Neuronal stem cell (in vitro differentiated cells): Measurements from ENCODE around the gene SLC10A6.

Experiments used
- DNase-seq: peaks from one replicate; pipeline ENCODE4 v3.0.0-alpha.2; 2013; ENCODE audit warnings: low spot score
- H2AFZ ChIP-seq: one replicate; pipeline ENCODE4 v1.6.1; 2013; ENCODE audit warnings: mild to moderate bottlenecking, low read length, inconsistent platforms
- H2AK5ac ChIP-seq: 2 replicates; pipeline ENCODE4 v1.6.1; 2013; ENCODE audit warnings: low read depth, mild to moderate bottlenecking, inconsistent platforms, low read length, moderate library complexity, mixed read lengths
- H2BK120ac ChIP-seq: 2 replicates; pipeline ENCODE4 v1.6.1; 2013; ENCODE audit warnings: low read depth, mild to moderate bottlenecking, inconsistent platforms, low read length, moderate library complexity, mixed read lengths
- H2BK12ac ChIP-seq: one replicate; pipeline ENCODE4 v1.6.1; 2013; ENCODE audit warnings: low read length, inconsistent platforms
- H2BK15ac ChIP-seq: 2 replicates; pipeline ENCODE4 v1.6.1; 2013; ENCODE audit warnings: mild to moderate bottlenecking, low read length, inconsistent platforms, mixed read lengths
- H2BK5ac ChIP-seq: one replicate; pipeline ENCODE4 v1.6.1; 2013; ENCODE audit warnings: inconsistent platforms, mild to moderate bottlenecking, low read length, moderate library complexity
- H3K14ac ChIP-seq: one replicate; pipeline ENCODE4 v1.6.1; 2013; ENCODE audit warnings: low read length, inconsistent platforms
- H3K18ac ChIP-seq: 2 replicates; pipeline ENCODE4 v1.6.1; 2013; ENCODE audit warnings: low read length, inconsistent platforms
- H3K23ac ChIP-seq: 2 replicates; pipeline ENCODE4 v1.6.1; 2013; ENCODE audit warnings: low read depth, mild to moderate bottlenecking, mixed read lengths, low read length, inconsistent platforms; ENCODE audit not compliant: poor library complexity
- H3K27ac ChIP-seq: replicated peaks from 3 replicates; pipeline ENCODE4 v1.5.1; 2013; ENCODE audit warnings: low read length, inconsistent platforms
- H3K27me3 ChIP-seq, 3 experiments: 2 replicates each; pipeline ENCODE4 v1.6.1; 2013; ENCODE audit warnings: low read length in 3 of 3, mild to moderate bottlenecking in 2 of 3, inconsistent platforms in 1 of 3, low read depth in 1 of 3, mixed read lengths in 1 of 3, moderate library complexity in 1 of 3; ENCODE audit not compliant: control insufficient read depth in 3 of 3, insufficient read depth in 3 of 3
- H3K36me3 ChIP-seq, 2 donors: replicated peaks in 1 of 2; 2 replicates each; pipeline ENCODE4 v1.6.1; 2013; ENCODE audit warnings: low read length in 2 of 2; ENCODE audit not compliant: control insufficient read depth in 2 of 2, insufficient read depth in 2 of 2
- H3K4ac ChIP-seq: 2 replicates; pipeline ENCODE4 v1.6.1; 2013; ENCODE audit warnings: inconsistent platforms, mild to moderate bottlenecking, low read length, moderate library complexity
- H3K4me1 ChIP-seq, 2 donors: 1 replicate in 1 of 2; 2 replicates in 1 of 2; pipeline ENCODE4 v1.6.1; 2013; ENCODE audit warnings: low read length in 2 of 2, low read depth in 1 of 2; ENCODE audit not compliant: control insufficient read depth in 2 of 2, insufficient read depth in 1 of 2
- H3K4me2 ChIP-seq: one replicate; pipeline ENCODE4 v1.6.1; 2013; ENCODE audit warnings: mild to moderate bottlenecking, low read length, inconsistent platforms; ENCODE audit not compliant: insufficient read depth, poor library complexity, severe bottlenecking
- H3K4me3 ChIP-seq, 2 donors: 2 replicates each; pipeline ENCODE4 v1.5.1; 2013; ENCODE audit warnings: low read length in 2 of 2, mild to moderate bottlenecking in 2 of 2, inconsistent platforms in 1 of 2, moderate library complexity in 1 of 2
- H3K79me1 ChIP-seq: one replicate; pipeline ENCODE4 v1.6.1; 2013; ENCODE audit warnings: low read depth, mild to moderate bottlenecking, inconsistent platforms, low read length, moderate library complexity
- H3K9ac ChIP-seq: one replicate; pipeline ENCODE4 v1.6.1; 2013; ENCODE audit warnings: mild to moderate bottlenecking, low read depth, low read length, inconsistent platforms; ENCODE audit not compliant: poor library complexity
- H3K9me3 ChIP-seq, 2 donors: replicated peaks in 1 of 2; 2 replicates each; pipeline versions ENCODE3 to v1.6.1; 2013; ENCODE audit warnings: low read length in 2 of 2, mild to moderate bottlenecking in 2 of 2, inconsistent platforms in 1 of 2, low read depth in 1 of 2, mixed read lengths in 1 of 2, moderate library complexity in 1 of 2; ENCODE audit not compliant: control insufficient read depth in 2 of 2, insufficient read depth in 1 of 2
- H4K8ac ChIP-seq: one replicate; pipeline ENCODE4 v1.6.1; 2013; ENCODE audit warnings: low read depth, mild to moderate bottlenecking, inconsistent platforms, low read length, moderate library complexity
- H4K91ac ChIP-seq: one replicate; pipeline ENCODE4 v1.6.1; 2013; ENCODE audit warnings: low read length, low read depth, mild to moderate bottlenecking, inconsistent platforms; ENCODE audit not compliant: poor library complexity
- WGBS, 2 donors: extraction: QIAGEN DNeasy Blood & Tissue Kit; methylation state at CpG; one replicate each; pipeline ENCODE4 v1.1.7; 2013; ENCODE audit warnings: missing lambda C conversion rate in 2 of 2, mixed read lengths in 1 of 2; ENCODE audit not compliant: insufficient read length in 2 of 2, insufficient replicate concordance in 1 of 2; ENCODE audit errors: extremely low coverage in 2 of 2; 5-methylcytosine and 5-hydroxymethylcytosine counted together

The SLC10A6 gene

DNA sequence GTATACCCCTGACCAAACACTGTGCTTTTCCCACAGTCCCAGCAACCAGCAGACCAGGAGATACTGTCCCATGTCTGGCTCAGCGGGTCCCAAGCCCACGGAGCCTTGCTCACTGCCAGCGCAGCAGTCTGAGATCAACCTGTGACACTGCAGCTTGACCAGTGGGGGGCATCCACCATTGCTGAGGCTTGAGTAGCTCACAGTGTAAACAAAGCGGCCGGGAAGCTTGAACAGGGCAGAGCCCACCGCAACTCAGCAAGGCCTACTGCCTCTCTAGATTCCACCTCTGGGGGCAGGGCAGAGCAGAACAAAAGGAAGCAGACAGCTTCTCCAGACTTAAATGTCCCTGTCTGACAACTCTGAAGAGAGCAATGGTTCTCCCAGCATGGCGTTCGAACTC, 58.1 kb downstream of the SLC10A6 start:
- no peak for DNase-seq
- H2BK12ac ChIP-seq: no peak overlapping the region
- H2AK5ac ChIP-seq: no peak overlapping the region
- no peak overlapping the region for H2BK5ac ChIP-seq
- H3K23ac ChIP-seq: no peak overlapping the region
- no peak overlapping the region for H2BK15ac ChIP-seq
- H3K27me3 ChIP-seq: no peaks in the 10 kb centered on the region
- H2BK120ac ChIP-seq: no peak overlapping the region
- peaks cover 30 to 75% of the 10 kb centered on the region in 2 donors for H3K36me3 ChIP-seq
- WGBS, 2 donors: no CpG with 5 or more reads among the region's 8 CpGs
- H3K4ac ChIP-seq: no peak overlapping the region
- H3K27ac ChIP-seq: no peak overlapping the region
- H3K4me3 ChIP-seq: no peak overlapping the region
- no peak overlapping the region for H3K18ac ChIP-seq
- H3K79me1 ChIP-seq: peaks cover 3% of the 10 kb centered on the region
- peaks cover 10 to 33% of the 10 kb centered on the region in 2 donors for H3K9me3 ChIP-seq
- no peak overlapping the region for H3K4me2 ChIP-seq
- no peak overlapping the region for H4K91ac ChIP-seq
- H3K4me1 ChIP-seq: no peaks in the 10 kb centered on the region
- no peak overlapping the region for H2AFZ ChIP-seq
- no peak overlapping the region for H3K14ac ChIP-seq
- no peak overlapping the region for H3K9ac ChIP-seq
- no peak overlapping the region for H4K8ac ChIP-seq

DNA sequence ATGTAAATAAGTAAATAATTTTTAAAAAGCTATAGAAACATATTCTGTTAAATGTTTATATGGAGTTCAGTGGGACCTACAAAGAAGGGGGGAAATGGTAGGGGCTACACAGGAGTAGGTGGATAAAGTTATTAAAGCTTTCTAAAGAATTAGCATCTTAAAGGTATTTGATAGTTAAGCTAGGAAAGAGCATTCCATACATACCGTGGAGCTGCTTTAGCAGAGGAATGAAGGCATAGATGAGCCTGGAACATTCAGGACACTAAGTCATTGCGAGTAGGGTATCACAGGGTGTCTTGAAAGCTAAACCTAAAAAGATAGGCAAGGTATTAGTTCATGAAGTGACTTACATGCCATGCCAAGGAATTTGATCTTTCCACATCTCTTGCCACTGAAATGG, 60.4 kb downstream of the SLC10A6 start:
- no CpG with 5 or more reads among the region's 2 CpGs for WGBS, 2 donors
- Histone ChIP-seq H3K4ac (no peak overlapping the region), H2BK120ac (no peak overlapping the region), H3K9ac (no peak overlapping the region), H2BK12ac (no peak overlapping the region), H4K91ac (no peak overlapping the region), H3K36me3 (peaks cover 32 to 94% of the 10 kb centered on the region in 2 donors), H4K8ac (no peak overlapping the region), H2BK15ac (no peak overlapping the region), H2AK5ac (no peak overlapping the region), H3K4me2 (no peak overlapping the region), H3K18ac (no peak overlapping the region), H3K9me3 (peaks cover 10 to 33% of the 10 kb centered on the region in 2 donors), H3K4me3 (no peak overlapping the region), H3K79me1 (peaks cover 3% of the 10 kb centered on the region), H3K4me1 (no peaks in the 10 kb centered on the region), H2AFZ (no peak overlapping the region), H3K27ac (no peak overlapping the region), H3K23ac (no peak overlapping the region), H2BK5ac (no peak overlapping the region), H3K27me3 (no peaks in the 10 kb centered on the region), H3K14ac (no peak overlapping the region)
- no peak for DNase-seq

DNA sequence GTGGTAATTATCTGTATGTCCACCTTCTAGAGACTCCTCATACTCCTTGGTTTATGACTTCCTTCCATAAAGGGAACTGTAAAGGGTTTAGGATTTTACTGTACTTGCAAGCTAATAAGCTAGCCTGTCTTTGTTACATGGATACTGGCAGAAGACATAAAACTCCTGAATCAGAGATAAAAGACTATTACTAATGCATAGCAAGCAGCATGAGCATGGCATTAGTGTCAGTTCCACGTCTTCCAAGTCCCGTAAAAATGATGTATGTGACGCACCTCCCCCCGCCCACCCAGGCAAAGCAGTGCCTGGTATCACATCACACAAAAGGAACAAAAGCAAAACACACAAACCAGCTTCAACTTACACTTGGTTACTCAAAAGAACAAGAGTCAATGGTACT, 71.0 kb downstream of the SLC10A6 start:
- Histone ChIP-seq H3K9me3 (peaks cover 1 to 2% of the 10 kb centered on the region in 2 donors), H2AFZ (no peak overlapping the region), H3K79me1 (no peaks in the 10 kb centered on the region), H2BK12ac (no peak overlapping the region), H2BK15ac (no peak overlapping the region), H3K14ac (no peak overlapping the region), H3K27ac (no peak overlapping the region), H2AK5ac (no peak overlapping the region), H3K4ac (no peak overlapping the region), H3K4me2 (no peak overlapping the region), H3K4me1 (no peaks in the 10 kb centered on the region), H2BK5ac (no peak overlapping the region), H3K27me3 (no peaks in the 10 kb centered on the region), H4K8ac (no peak overlapping the region), H3K36me3 (peaks cover 18 to 97% of the 10 kb centered on the region in 2 donors), H3K23ac (no peak overlapping the region), H3K4me3 (no peak overlapping the region), H3K9ac (no peak overlapping the region), H4K91ac (no peak overlapping the region), H3K18ac (no peak overlapping the region), H2BK120ac (no peak overlapping the region)
- DNase-seq: no peak
- no CpG with 5 or more reads among the region's 4 CpGs for WGBS, 2 donors

DNA sequence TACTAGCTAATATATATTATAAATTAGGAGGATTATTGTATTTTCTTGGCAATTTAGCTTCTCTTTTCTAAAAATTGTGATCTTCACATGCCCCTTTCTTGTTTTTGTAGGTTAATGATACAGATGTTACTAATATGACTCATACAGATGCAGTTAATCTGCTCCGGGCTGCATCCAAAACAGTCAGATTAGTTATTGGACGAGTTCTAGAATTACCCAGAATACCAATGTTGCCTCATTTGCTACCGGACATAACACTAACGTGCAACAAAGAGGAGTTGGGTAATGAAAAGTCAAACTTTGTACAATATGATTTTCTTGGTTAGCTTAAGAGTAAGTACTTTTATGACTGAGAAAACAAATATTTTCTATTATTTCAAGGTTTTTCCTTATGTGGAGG, 74.1 kb downstream of the SLC10A6 start:
- WGBS, 2 donors: no CpG with 5 or more reads among the region's 4 CpGs
- Histone ChIP-seq H3K27me3 (no peaks in the 10 kb centered on the region), H3K9ac (no peak overlapping the region), H2BK12ac (no peak overlapping the region), H2BK120ac (no peak overlapping the region), H3K4me1 (no peaks in the 10 kb centered on the region), H2BK5ac (no peak overlapping the region), H3K4ac (no peak overlapping the region), H3K79me1 (no peaks in the 10 kb centered on the region), H2AK5ac (no peak overlapping the region), H3K23ac (no peak overlapping the region), H3K9me3 (peaks cover 1 to 2% of the 10 kb centered on the region in 2 donors), H2BK15ac (no peak overlapping the region), H2AFZ (no peak overlapping the region), H3K36me3 (peaks cover 20 to 99% of the 10 kb centered on the region in 2 donors), H3K27ac (no peak overlapping the region), H3K18ac (no peak overlapping the region), H3K14ac (no peak overlapping the region), H3K4me2 (no peak overlapping the region), H4K8ac (no peak overlapping the region), H3K4me3 (no peak overlapping the region), H4K91ac (no peak overlapping the region)
- DNase-seq: no peak
